Neuronal stem cell (in vitro differentiated cells): ENCODE measurements around the gene HPS3.

Experiments used
- DNase-seq: peaks from one replicate; pipeline ENCODE4 v3.0.0-alpha.2; 2013; ENCODE audit warnings: low spot score
- H2AFZ ChIP-seq: one replicate; pipeline ENCODE4 v1.6.1; 2013; ENCODE audit warnings: mild to moderate bottlenecking, low read length, inconsistent platforms
- H2AK5ac ChIP-seq: 2 replicates; pipeline ENCODE4 v1.6.1; 2013; ENCODE audit warnings: low read depth, mild to moderate bottlenecking, inconsistent platforms, low read length, moderate library complexity, mixed read lengths
- H2BK120ac ChIP-seq: 2 replicates; pipeline ENCODE4 v1.6.1; 2013; ENCODE audit warnings: low read depth, mild to moderate bottlenecking, inconsistent platforms, low read length, moderate library complexity, mixed read lengths
- H2BK12ac ChIP-seq: one replicate; pipeline ENCODE4 v1.6.1; 2013; ENCODE audit warnings: low read length, inconsistent platforms
- H2BK15ac ChIP-seq: 2 replicates; pipeline ENCODE4 v1.6.1; 2013; ENCODE audit warnings: mild to moderate bottlenecking, low read length, inconsistent platforms, mixed read lengths
- H2BK5ac ChIP-seq: one replicate; pipeline ENCODE4 v1.6.1; 2013; ENCODE audit warnings: inconsistent platforms, mild to moderate bottlenecking, low read length, moderate library complexity
- H3K14ac ChIP-seq: one replicate; pipeline ENCODE4 v1.6.1; 2013; ENCODE audit warnings: low read length, inconsistent platforms
- H3K18ac ChIP-seq: 2 replicates; pipeline ENCODE4 v1.6.1; 2013; ENCODE audit warnings: low read length, inconsistent platforms
- H3K23ac ChIP-seq: 2 replicates; pipeline ENCODE4 v1.6.1; 2013; ENCODE audit warnings: low read depth, mild to moderate bottlenecking, mixed read lengths, low read length, inconsistent platforms; ENCODE audit not compliant: poor library complexity
- H3K27ac ChIP-seq: replicated peaks from 3 replicates; pipeline ENCODE4 v1.5.1; 2013; ENCODE audit warnings: low read length, inconsistent platforms
- H3K27me3 ChIP-seq, 3 experiments: 2 replicates each; pipeline ENCODE4 v1.6.1; 2013; ENCODE audit warnings: low read length in 3 of 3, mild to moderate bottlenecking in 2 of 3, inconsistent platforms in 1 of 3, low read depth in 1 of 3, mixed read lengths in 1 of 3, moderate library complexity in 1 of 3; ENCODE audit not compliant: control insufficient read depth in 3 of 3, insufficient read depth in 3 of 3
- H3K36me3 ChIP-seq, 2 donors: replicated peaks in 1 of 2; 2 replicates each; pipeline ENCODE4 v1.6.1; 2013; ENCODE audit warnings: low read length in 2 of 2; ENCODE audit not compliant: control insufficient read depth in 2 of 2, insufficient read depth in 2 of 2
- H3K4ac ChIP-seq: 2 replicates; pipeline ENCODE4 v1.6.1; 2013; ENCODE audit warnings: inconsistent platforms, mild to moderate bottlenecking, low read length, moderate library complexity
- H3K4me1 ChIP-seq, 2 donors: 1 replicate in 1 of 2; 2 replicates in 1 of 2; pipeline ENCODE4 v1.6.1; 2013; ENCODE audit warnings: low read length in 2 of 2, low read depth in 1 of 2; ENCODE audit not compliant: control insufficient read depth in 2 of 2, insufficient read depth in 1 of 2
- H3K4me2 ChIP-seq: one replicate; pipeline ENCODE4 v1.6.1; 2013; ENCODE audit warnings: mild to moderate bottlenecking, low read length, inconsistent platforms; ENCODE audit not compliant: insufficient read depth, poor library complexity, severe bottlenecking
- H3K4me3 ChIP-seq, 2 donors: 2 replicates each; pipeline ENCODE4 v1.5.1; 2013; ENCODE audit warnings: low read length in 2 of 2, mild to moderate bottlenecking in 2 of 2, inconsistent platforms in 1 of 2, moderate library complexity in 1 of 2
- H3K79me1 ChIP-seq: one replicate; pipeline ENCODE4 v1.6.1; 2013; ENCODE audit warnings: low read depth, mild to moderate bottlenecking, inconsistent platforms, low read length, moderate library complexity
- H3K9ac ChIP-seq: one replicate; pipeline ENCODE4 v1.6.1; 2013; ENCODE audit warnings: mild to moderate bottlenecking, low read depth, low read length, inconsistent platforms; ENCODE audit not compliant: poor library complexity
- H3K9me3 ChIP-seq, 2 donors: replicated peaks in 1 of 2; 2 replicates each; pipeline versions ENCODE3 to v1.6.1; 2013; ENCODE audit warnings: low read length in 2 of 2, mild to moderate bottlenecking in 2 of 2, inconsistent platforms in 1 of 2, low read depth in 1 of 2, mixed read lengths in 1 of 2, moderate library complexity in 1 of 2; ENCODE audit not compliant: control insufficient read depth in 2 of 2, insufficient read depth in 1 of 2
- H4K8ac ChIP-seq: one replicate; pipeline ENCODE4 v1.6.1; 2013; ENCODE audit warnings: low read depth, mild to moderate bottlenecking, inconsistent platforms, low read length, moderate library complexity
- H4K91ac ChIP-seq: one replicate; pipeline ENCODE4 v1.6.1; 2013; ENCODE audit warnings: low read length, low read depth, mild to moderate bottlenecking, inconsistent platforms; ENCODE audit not compliant: poor library complexity
- WGBS, 2 donors: extraction: QIAGEN DNeasy Blood & Tissue Kit; methylation state at CpG; one replicate each; pipeline ENCODE4 v1.1.7; 2013; ENCODE audit warnings: missing lambda C conversion rate in 2 of 2, mixed read lengths in 1 of 2; ENCODE audit not compliant: insufficient read length in 2 of 2, insufficient replicate concordance in 1 of 2; ENCODE audit errors: extremely low coverage in 2 of 2; 5-methylcytosine and 5-hydroxymethylcytosine counted together

HPS3 gene

DNA sequence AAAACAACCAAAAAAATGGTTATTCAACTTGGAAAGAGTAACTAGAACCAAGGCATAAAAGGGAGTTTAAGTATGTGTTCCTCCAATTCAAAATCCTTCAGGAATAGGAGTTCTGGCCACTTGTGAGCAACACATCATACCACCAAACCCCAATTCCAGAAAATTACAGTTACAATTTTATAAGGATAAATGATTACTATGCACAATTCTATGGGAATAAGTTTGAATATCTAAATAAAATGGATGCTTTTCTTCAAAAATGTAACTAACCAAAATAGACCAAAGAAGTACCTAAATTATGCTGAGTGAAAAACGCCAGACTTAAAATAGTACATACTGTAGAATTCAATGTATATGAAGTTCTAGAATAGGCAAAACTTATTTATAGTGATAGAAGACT, 47.7 kb upstream of the HPS3 start:
- Histone ChIP-seq H3K79me1 (peaks cover 5% of the 10 kb centered on the region), H3K14ac (no peak overlapping the region), H3K27me3 (no peaks in the 10 kb centered on the region), H4K91ac (no peak overlapping the region), H4K8ac (no peak overlapping the region), H3K4ac (no peak overlapping the region), H3K9me3 (peaks cover 0 to 41% of the 10 kb centered on the region in 2 donors), H2AK5ac (no peak overlapping the region), H3K4me2 (no peak overlapping the region), H3K23ac (no peak overlapping the region), H3K4me1 (no peaks in the 10 kb centered on the region), H3K18ac (no peak overlapping the region), H2BK12ac (no peak overlapping the region), H2BK120ac (no peak overlapping the region), H3K36me3 (peaks cover 2 to 70% of the 10 kb centered on the region in 2 donors), H3K9ac (no peak overlapping the region), H2AFZ (no peak overlapping the region), H3K27ac (no peak overlapping the region), H2BK5ac (no peak overlapping the region), H2BK15ac (no peak overlapping the region), H3K4me3 (no peak overlapping the region)
- no CpG with 5 or more reads among the region's 1 CpG for WGBS, 2 donors
- no peak for DNase-seq

- Histone ChIP-seq H3K4ac (no peak overlapping the region), H3K4me2 (peak overlapping the region; percentile 64), H3K4me3 (peak overlapping the region; percentile 55 to 87), H2AK5ac (no peak overlapping the region), H3K18ac (peak overlapping the region; percentile 80), H2BK120ac (no peak overlapping the region), H3K27ac (no peak overlapping the region), H3K14ac (no peak overlapping the region), H4K91ac (no peak overlapping the region), H3K9me3 (peaks cover 4 to 33% of the 10 kb centered on the region in 2 donors), H3K4me1 (peaks cover 0 to under 1% of the 10 kb centered on the region in 2 donors), H4K8ac (no peak overlapping the region), H3K23ac (peak overlapping the region; percentile 30), H2BK12ac (no peak overlapping the region), H3K36me3 (peaks cover 2 to 37% of the 10 kb centered on the region in 2 donors), H2BK15ac (no peak overlapping the region), H2BK5ac (no peak overlapping the region), H3K9ac (peak overlapping the region; percentile 87), H3K27me3 (no peaks in the 10 kb centered on the region), H3K79me1 (peaks cover 3% of the 10 kb centered on the region), H2AFZ (peak overlapping the region; percentile 88)
- WGBS, 2 donors = no CpG with 5 or more reads among the region's 21 CpGs
- no peak for DNase-seq
These were observed 43.6 kb upstream of the HPS3 start for GRCh38 chr3:149085828-149086231.

- H3K23ac ChIP-seq = peak within 1 kb of the TSS; percentile 30
- H3K9ac ChIP-seq = peak within 1 kb of the TSS; percentile 87
- no peak within 1 kb of the TSS for H2BK15ac ChIP-seq
- H2BK120ac ChIP-seq = no peak within 1 kb of the TSS
- H3K14ac ChIP-seq = no peak within 1 kb of the TSS
- H3K27ac ChIP-seq = peak within 1 kb of the TSS; percentile 40
- H3K18ac ChIP-seq = peak within 1 kb of the TSS; percentile 80
- peak within 1 kb of the TSS; percentile 64 for H3K4me2 ChIP-seq
- H2BK12ac ChIP-seq = no peak within 1 kb of the TSS
- DNase-seq = peak; percentile 92
- no peak within 1 kb of the TSS for H4K8ac ChIP-seq
- peak within 1 kb of the TSS; percentile 88 for H2AFZ ChIP-seq
- H3K4me3 ChIP-seq = peak within 1 kb of the TSS; percentile 55 to 87
- no peak within 1 kb of the TSS for H2BK5ac ChIP-seq
- H3K4me1 ChIP-seq = peaks cover 0 to 1% of the 10 kb centered on the region in 2 donors
- no CpG with 5 or more reads among the region's 57 CpGs for whole genome bisulfite sequencing, 2 donors
- peaks cover 2 to 31% of the 10 kb centered on the region in 2 donors for H3K36me3 ChIP-seq
- H4K91ac ChIP-seq = no peak within 1 kb of the TSS
- H3K27me3 ChIP-seq = no peaks in the 10 kb centered on the region
- H3K4ac ChIP-seq = no peak within 1 kb of the TSS
- peaks cover 3% of the 10 kb centered on the region for H3K79me1 ChIP-seq
- peaks cover 4 to 33% of the 10 kb centered on the region in 2 donors for H3K9me3 ChIP-seq
- no peak within 1 kb of the TSS for H2AK5ac ChIP-seq
These were observed 43.0 kb upstream of the HPS3 start, which contains the start of gene HLTF for GRCh38 chr3:149086232-149086988. HLTF (minus strand) TSS chr3:149086533; CDS start chr3:149086336, 197 bp downstream.

GRCh38 chr3:149087208-149087607, 42.2 kb upstream of the HPS3 start:
- Histone ChIP-seq H3K4me1 (peaks cover 0 to 1% of the 10 kb centered on the region in 2 donors), H2BK5ac (no peak overlapping the region), H2BK12ac (no peak overlapping the region), H2AK5ac (no peak overlapping the region), H4K8ac (no peak overlapping the region), H2AFZ (peak overlapping the region; percentile 88), H2BK120ac (no peak overlapping the region), H3K79me1 (peaks cover 3% of the 10 kb centered on the region), H3K27me3 (no peaks in the 10 kb centered on the region), H3K9me3 (peaks cover 4 to 29% of the 10 kb centered on the region in 2 donors), H3K23ac (no peak overlapping the region), H3K18ac (no peak overlapping the region), H4K91ac (no peak overlapping the region), H2BK15ac (no peak overlapping the region), H3K14ac (no peak overlapping the region), H3K4ac (no peak overlapping the region), H3K4me3 (peak overlapping the region in 1 of 2 donors; percentile 49), H3K9ac (no peak overlapping the region), H3K36me3 (peaks cover 2 to 25% of the 10 kb centered on the region in 2 donors), H3K27ac (no peak overlapping the region), H3K4me2 (no peak overlapping the region)
- DNase-seq = no peak
- no CpG with 5 or more reads among the region's 15 CpGs for WGBS, 2 donors
